Heart right ventricle (tissue), 16 donors: ENCODE data around the gene CLRN1. TPM values are rescaled to one million over a fixed set of nuclear protein-coding genes. Genes with fewer than 3 reads are reported as not detected.

Experiments
- ATAC-seq, 8 donors: fragments of 200-7000 bp; cut with Tn5 transposase; one replicate each; pipeline ENCODE4 v1.9.1; 2020; ENCODE audit warnings: mild to moderate bottlenecking in 8 of 8, moderate library complexity in 8 of 8, moderate number of reproducible peaks in 1 of 8
- DNase-seq, 2 donors: peaks; one replicate each; pipeline ENCODE4 v3.0.0-alpha.2; 2020
- H3K27ac ChIP-seq, 10 donors: fragments of 200-600 bp; sonication (generic) in 2 of 10; one replicate each; pipeline versions ENCODE4 v1.5.0 to v1.8.0; 2020 to 2022; ENCODE audit warnings: mild to moderate bottlenecking in 3 of 10
- H3K27me3 ChIP-seq, 7 donors: fragments of 200-600 bp; one replicate each; pipeline ENCODE4 v1.8.0; 2021 to 2022; ENCODE audit warnings: mild to moderate bottlenecking in 2 of 7
- H3K36me3 ChIP-seq, 9 donors: fragments of 200-600 bp; sonication (generic) in 1 of 9; one replicate each; pipeline versions ENCODE4 v1.5.0 to v1.8.0; 2020 to 2022; ENCODE audit warnings: mild to moderate bottlenecking in 2 of 9
- H3K4me1 ChIP-seq, 9 donors: fragments of 200-600 bp; sonication (generic) in 1 of 9; one replicate each; pipeline versions ENCODE4 v1.5.0 to v1.8.0; 2020 to 2022; ENCODE audit warnings: mild to moderate bottlenecking in 4 of 9
- H3K4me3 ChIP-seq, 10 donors: fragments of 200-600 bp; sonication (generic) in 2 of 10; one replicate each; pipeline versions ENCODE4 v1.5.0 to v1.8.0; 2020 to 2022; ENCODE audit warnings: mild to moderate bottlenecking in 7 of 10, moderate library complexity in 2 of 10
- H3K9me3 ChIP-seq, 11 donors: fragments of 200-600 bp in 10 of 11; sonication (generic) in 2 of 11; one replicate each; pipeline versions ENCODE4 v1.5.0 to v1.8.0; 2013 to 2022; ENCODE audit warnings: mild to moderate bottlenecking in 2 of 11, control low read depth in 1 of 11, moderate library complexity in 1 of 11
- WGBS, 2 donors: extraction: QIAGEN DNeasy Blood & Tissue Kit; methylation state at CpG; one replicate each; pipeline ENCODE4 v1.1.7; 2013; ENCODE audit warnings: inconsistent platforms in 1 of 2; 5-methylcytosine and 5-hydroxymethylcytosine counted together
- intact Hi-C, 10 donors: fragments of 100-400 bp; cut with DNase I; formaldehyde crosslinking; loops; one replicate each; pipeline versions ENCODE4 v1.11.1 to v1.14.2; 2022
- long read RNA-seq, 3 donors: library from polyadenylated mRNA; unstranded; transcript quantifications; one replicate each; pipeline ENCODE4 v2.0.0, GENCODE V29; 2020 to 2021
- polyA plus RNA-seq, 2 donors: library from polyadenylated mRNA; stranded (reverse); fragments of 200-250 nt; gene quantifications; one replicate each; pipeline ENCODE4 v1.2.3, GENCODE V29; 2013
- total RNA-seq, 10 donors: library from RNA; stranded (reverse); fragmentation: NEBNext Ultra II Directional in 3 of 10; extraction: Animal tissue kit (Norgen Biotek cat#: 25700) in 3 of 10; gene quantifications; one replicate each; pipeline versions ENCODE4 v1.2.1 to v1.2.4, GENCODE V29; 2021 to 2023
- TF ChIP-seq, protein P1 (sequence below), 9 donors: fragments of 200-600 bp; sonication (generic) in 2 of 9; IDR thresholded peaks; one replicate each; pipeline versions ENCODE4 v1.5.0 to v1.8.0; 2021 to 2022; ENCODE audit warnings: antibody characterized with exemption in 9 of 9, mild to moderate bottlenecking in 5 of 9, moderate library complexity in 1 of 9
- donor health status: Arrhythmogenic right ventricular cardiomyopathy.
- donor health status: ischemic (EF 13 %, LVEDD 7.1; RV severe dilation, severe dysfunction).
- donor health status: healthy with polysubstance abuse.
- donor health status: DM: no; HTN: yes; CAD: no.
- donor health status: DM: no; HTN: no; CAD: no.
- donor health status: ischemic (EF 25% LVEDD 6.9; RV normal size, moderate dysfunction).
- donor health status: ischemic (EF 25% LVEDD 5.7; RV mildly dilated, moderate dysfunction).
- donor health status: healthy.
- donor health status: DM: yes; HTN: yes; CAD: no.
- donor health status: Ischemic cardiomyopathy.
- donor health status: ischemic (EF 35%, LVEDD 5.7; RV mildly dilated, moderate dysfunction).
- donor health status: nonischemic (EF 11% LVEDD 7.7; RV severe dilation, severe dysfunction).
- donor health status: DM: yes; HTN: yes; CAD: no.
- donor health status: PGD.
- donor health status: ischemic (EF 29% LVEDD 5.4; RV normal size, mild dysfunction).
- donor health status: nonischemic (EF 23%, LVEDD 6.1; RV moderate dilation, normal function).

Gene CLRN1, protein sequence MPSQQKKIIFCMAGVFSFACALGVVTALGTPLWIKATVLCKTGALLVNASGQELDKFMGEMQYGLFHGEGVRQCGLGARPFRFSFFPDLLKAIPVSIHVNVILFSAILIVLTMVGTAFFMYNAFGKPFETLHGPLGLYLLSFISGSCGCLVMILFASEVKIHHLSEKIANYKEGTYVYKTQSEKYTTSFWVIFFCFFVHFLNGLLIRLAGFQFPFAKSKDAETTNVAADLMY
- total RNA-seq (not detected), polyA plus RNA-seq (not detected)
- long read RNA-seq, donor 1 = 0 reads
- long read RNA-seq, donor 2 = 0 reads
- long read RNA-seq, donor 3 = 0 reads

DNA sequence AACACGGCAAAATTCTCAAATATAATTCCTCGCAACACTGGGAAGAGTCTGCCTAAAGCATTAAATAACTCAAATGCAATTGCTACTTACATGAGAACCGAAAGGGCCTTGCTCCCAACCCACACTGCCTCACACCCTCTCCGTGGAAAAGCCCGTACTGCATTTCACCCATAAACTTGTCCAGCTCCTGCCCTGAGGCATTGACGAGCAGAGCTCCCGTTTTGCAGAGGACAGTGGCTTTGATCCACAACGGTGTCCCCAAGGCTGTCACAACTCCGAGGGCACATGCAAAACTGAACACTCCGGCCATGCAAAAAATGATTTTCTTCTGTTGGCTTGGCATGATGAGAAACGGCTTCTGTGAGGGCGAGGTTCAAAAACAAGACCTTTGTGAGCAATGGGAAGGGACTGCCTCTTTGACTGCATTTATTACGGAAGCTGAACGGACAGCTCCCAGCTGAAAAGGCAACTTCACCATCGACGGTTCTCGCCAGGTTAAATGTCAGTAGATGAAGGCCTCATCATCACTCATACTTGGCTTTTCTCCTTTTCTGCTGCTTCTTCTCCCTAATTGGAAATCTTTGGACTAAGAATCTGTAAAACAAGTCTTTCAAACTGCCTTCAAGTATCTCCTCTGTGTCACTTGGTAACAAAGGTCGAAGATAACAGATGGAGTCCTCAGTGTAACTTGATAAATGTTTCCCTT is at the start of gene CLRN1:
TSS of gene CLRN1 (minus strand) at position 362 of the 706 bp plus-strand sequence. CDS start at position 343, 19 bp downstream.
- no peaks in the 10 kb centered on the region for H3K4me1 ChIP-seq
- H3K9me3 ChIP-seq = no peaks in the 10 kb centered on the region
- ATAC-seq (no peak), DNase-seq (no peak)
- intact Hi-C loops = no loop called here
- peaks cover 0 to 15% (median 3%) of the 10 kb centered on the region in 7 donors for H3K27me3 ChIP-seq
- TF ChIP-seq, protein P1, sequence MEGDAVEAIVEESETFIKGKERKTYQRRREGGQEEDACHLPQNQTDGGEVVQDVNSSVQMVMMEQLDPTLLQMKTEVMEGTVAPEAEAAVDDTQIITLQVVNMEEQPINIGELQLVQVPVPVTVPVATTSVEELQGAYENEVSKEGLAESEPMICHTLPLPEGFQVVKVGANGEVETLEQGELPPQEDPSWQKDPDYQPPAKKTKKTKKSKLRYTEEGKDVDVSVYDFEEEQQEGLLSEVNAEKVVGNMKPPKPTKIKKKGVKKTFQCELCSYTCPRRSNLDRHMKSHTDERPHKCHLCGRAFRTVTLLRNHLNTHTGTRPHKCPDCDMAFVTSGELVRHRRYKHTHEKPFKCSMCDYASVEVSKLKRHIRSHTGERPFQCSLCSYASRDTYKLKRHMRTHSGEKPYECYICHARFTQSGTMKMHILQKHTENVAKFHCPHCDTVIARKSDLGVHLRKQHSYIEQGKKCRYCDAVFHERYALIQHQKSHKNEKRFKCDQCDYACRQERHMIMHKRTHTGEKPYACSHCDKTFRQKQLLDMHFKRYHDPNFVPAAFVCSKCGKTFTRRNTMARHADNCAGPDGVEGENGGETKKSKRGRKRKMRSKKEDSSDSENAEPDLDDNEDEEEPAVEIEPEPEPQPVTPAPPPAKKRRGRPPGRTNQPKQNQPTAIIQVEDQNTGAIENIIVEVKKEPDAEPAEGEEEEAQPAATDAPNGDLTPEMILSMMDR (IDR thresholded peaks at IDR 0.05) = no peak
- H3K36me3 ChIP-seq = no peaks in the 10 kb centered on the region
- H3K4me3 ChIP-seq = no peak within 1 kb of the TSS
- no peak within 1 kb of the TSS for H3K27ac ChIP-seq
- WGBS, 2 donors = 56 to 58% methylated on average over 18 of the region's 18 CpGs

DNA sequence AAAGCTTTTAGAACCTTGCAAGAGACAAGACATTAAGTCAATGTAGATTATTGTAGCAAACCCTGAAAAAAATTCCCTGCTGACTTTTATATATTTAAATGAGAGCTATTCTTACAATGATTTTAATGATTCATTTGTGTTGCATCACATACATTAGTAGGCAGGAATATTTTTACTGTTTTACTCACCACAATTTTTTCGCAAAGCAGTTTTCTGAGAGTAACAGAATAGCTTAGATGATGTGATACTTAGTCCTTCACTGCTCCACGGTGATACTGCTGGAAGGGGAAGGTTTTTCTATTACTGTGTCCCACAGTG is 43.9 kb upstream of the CLRN1 start:
- TF ChIP-seq, protein P1 (IDR thresholded peaks at IDR 0.05) = no peak
- no peak for ATAC-seq

DNA sequence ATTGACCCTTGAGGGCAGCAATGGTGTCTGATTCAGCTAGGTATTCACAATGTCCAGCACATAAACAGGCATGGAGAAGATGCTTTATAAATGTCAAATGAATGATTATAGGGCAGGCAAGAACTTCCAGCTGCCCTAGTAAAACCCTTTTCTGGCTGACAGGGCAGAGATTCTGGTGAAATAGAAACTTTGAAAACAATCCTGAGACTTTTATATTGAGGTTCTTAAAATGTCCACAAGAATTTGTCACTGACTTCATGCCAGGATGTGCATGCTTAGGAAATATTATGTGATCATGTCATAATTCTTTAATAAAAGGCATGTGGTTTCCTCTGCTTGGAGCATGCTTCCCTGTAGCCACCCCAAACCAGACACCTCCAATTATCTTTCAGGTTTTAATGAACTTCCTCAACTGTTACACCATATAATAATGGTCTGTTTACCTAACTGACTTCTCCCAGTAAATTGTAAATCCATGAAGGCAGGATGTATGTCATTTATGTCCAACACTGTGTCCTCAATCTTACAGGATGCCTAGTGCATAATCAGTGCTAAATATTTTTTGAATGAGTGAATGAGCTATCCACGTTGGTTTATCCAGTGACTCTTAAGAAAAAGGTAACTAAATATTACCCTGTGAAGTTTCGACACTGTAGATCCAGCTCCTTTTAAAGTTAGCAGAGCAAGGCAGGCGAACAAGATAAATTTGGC is 43.4 kb upstream of the CLRN1 start:
- Histone ChIP-seq H3K9me3 (no peaks in the 10 kb centered on the region), H3K27me3 (peaks cover 0 to 5% (median 3%) of the 10 kb centered on the region in 7 donors), H3K27ac (no peak overlapping the region), H3K36me3 (no peaks in the 10 kb centered on the region), H3K4me1 (no peaks in the 10 kb centered on the region), H3K4me3 (no peak overlapping the region)
- ATAC-seq (no peak), DNase-seq (no peak)
- TF ChIP-seq, protein P1 (IDR thresholded peaks at IDR 0.05) = no peak
- intact Hi-C loops = no loop called here
- 56 to 61% methylated on average over 3 of the region's 3 CpGs for WGBS, 2 donors

More for the DNA sequence above, 43.9 kb upstream of the CLRN1 start:
- no peak overlapping the region for H3K27ac ChIP-seq
- DNase-seq = no peak
- H3K36me3 ChIP-seq = no peaks in the 10 kb centered on the region
- intact Hi-C loops = no loop called here
- peaks cover 0 to 5% (median 3%) of the 10 kb centered on the region in 7 donors for H3K27me3 ChIP-seq
- no peaks in the 10 kb centered on the region for H3K9me3 ChIP-seq
- WGBS, 2 donors = 78 to 82% methylated on average over 2 of the region's 2 CpGs
- no peak overlapping the region for H3K4me3 ChIP-seq
- H3K4me1 ChIP-seq = no peaks in the 10 kb centered on the region

DNA sequence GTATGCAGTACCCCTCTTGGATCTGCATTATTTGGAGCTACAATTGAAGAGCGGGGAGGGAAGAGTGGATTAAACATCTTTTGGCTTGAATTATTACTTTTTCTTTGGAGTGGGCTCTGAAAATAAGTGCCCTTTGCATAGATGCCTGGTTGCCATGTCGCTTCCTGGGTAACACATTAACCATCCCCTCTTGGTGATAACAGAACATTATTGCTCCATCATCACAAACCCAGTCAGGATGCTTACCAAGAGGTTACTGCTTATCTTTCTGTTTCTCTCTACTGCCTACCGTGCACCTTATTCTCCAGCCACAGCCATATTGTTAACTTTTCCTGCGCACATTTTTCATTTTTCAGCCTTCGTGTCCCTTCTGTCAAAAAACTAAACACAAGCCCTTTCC is 42.7 kb upstream of the CLRN1 start:
- WGBS, 2 donors = 92% methylated on average over 5 of the region's 5 CpGs
- no peak for DNase-seq
- TF ChIP-seq, protein P1 (IDR thresholded peaks at IDR 0.05) = no peak
- H3K9me3 ChIP-seq = no peaks in the 10 kb centered on the region
- H3K36me3 ChIP-seq = no peaks in the 10 kb centered on the region
- no peaks in the 10 kb centered on the region for H3K4me1 ChIP-seq
- H3K27ac ChIP-seq = no peak overlapping the region
- intact Hi-C loops = no loop called here
- H3K4me3 ChIP-seq = no peak overlapping the region
- peaks cover 0 to 5% (median 3%) of the 10 kb centered on the region in 7 donors for H3K27me3 ChIP-seq
- ATAC-seq = no peak
